Tibial nerve (tissue), 4 donors: ENCODE results near the gene TEAD2. TPM values are rescaled to one million over a fixed set of nuclear protein-coding genes. Genes with fewer than 3 reads are reported as not detected.

Experiments used
- DNase-seq, 2 donors: peaks; one replicate each; pipeline ENCODE4 v3.0.0-alpha.2; 2019; ENCODE audit warnings: low spot score in 2 of 2
- H3K27ac ChIP-seq, 4 donors: fragments of 200-600 bp; sonication (generic) in 3 of 4; one replicate each; pipeline ENCODE4 v1.5.1; 2017 to 2019; ENCODE audit warnings: mild to moderate bottlenecking in 1 of 4
- H3K27me3 ChIP-seq, 2 donors: fragments of 200-600 bp; sonication (generic) in 1 of 2; one replicate each; pipeline versions ENCODE4 v1.5.1 to v1.6.0; 2017 to 2019
- H3K36me3 ChIP-seq, 3 donors: fragments of 200-600 bp; sonication (generic); one replicate each; pipeline ENCODE4 v1.5.1; 2018 to 2019
- H3K4me1 ChIP-seq, 4 donors: fragments of 200-600 bp; sonication (generic) in 3 of 4; one replicate each; pipeline ENCODE4 v1.5.1; 2017 to 2019
- H3K4me3 ChIP-seq, 4 donors: fragments of 200-600 bp; sonication (generic) in 3 of 4; one replicate each; pipeline ENCODE4 v1.5.1; 2017 to 2019; ENCODE audit warnings: mild to moderate bottlenecking in 1 of 4, moderate library complexity in 1 of 4
- H3K9me3 ChIP-seq, 4 donors: fragments of 200-600 bp; sonication (generic) in 3 of 4; one replicate each; pipeline ENCODE4 v1.5.1; 2017 to 2019
- CTCF ChIP-seq, 5 experiments: fragments of 200-600 bp in 3 of 5; fragments of 450-650 bp in 2 of 5; sonication (generic) in 3 of 5; IDR thresholded peaks; one replicate each; pipeline ENCODE4 v1.5.1; 2016 to 2019; ENCODE audit warnings: antibody characterized with exemption in 5 of 5, mild to moderate bottlenecking in 3 of 5, moderate library complexity in 2 of 5
- EP300 ChIP-seq, 2 donors: sonication (generic); formaldehyde crosslinking; IDR thresholded peaks; one replicate each; pipeline ENCODE4 v1.6.1; 2017; ENCODE audit warnings: antibody characterized with exemption in 2 of 2, mild to moderate bottlenecking in 1 of 2
- POLR2A ChIP-seq, 2 donors: fragments of 450-650 bp; IDR thresholded peaks; one replicate each; pipeline ENCODE4 v1.6.1; 2017; ENCODE audit warnings: antibody characterized with exemption in 2 of 2, mild to moderate bottlenecking in 2 of 2, moderate library complexity in 2 of 2
- WGBS, 2 donors: methylation state at CpG; one replicate each; pipeline ENCODE4 v1.1.5; 2018; 5-methylcytosine and 5-hydroxymethylcytosine counted together
- total RNA-seq, 4 donors: library from RNA; depleted of rRNA; stranded (reverse); fragments of >200 nt; gene quantifications; one replicate each; pipeline ENCODE4 v1.1.0, GENCODE V29; 2016

Gene TEAD2
- total RNA-seq, 4 donors from 2014 or later = 17.8 to 39.0 (median 21.4) TPM

GRCh38 chr19:49391581-49392399, 29.6 kb upstream of the TEAD2 start:
- no peak overlapping the region for H3K4me3 ChIP-seq
- TF ChIP-seq EP300 (IDR thresholded peaks at IDR 0.05) = no peak
- TF ChIP-seq CTCF (IDR thresholded peaks at IDR 0.05) = peak; percentile 63 to 91 (median 75)
- peak; percentile 59 to 65 for DNase-seq
- H3K27ac ChIP-seq = no peak overlapping the region
- H3K9me3 ChIP-seq = no peaks in the 10 kb centered on the region
- H3K4me1 ChIP-seq = no peaks in the 10 kb centered on the region
- 20 to 23% methylated on average over 13 to 14 of the region's 14 CpGs for WGBS, 2 donors
- no peaks in the 10 kb centered on the region for H3K36me3 ChIP-seq
- H3K27me3 ChIP-seq = peaks cover 0 to 39% of the 10 kb centered on the region in 2 donors

- Histone ChIP-seq H3K4me1 (no peaks in the 10 kb centered on the region), H3K36me3 (no peaks in the 10 kb centered on the region), H3K27ac (no peak overlapping the region), H3K9me3 (no peaks in the 10 kb centered on the region), H3K27me3 (peaks cover 0 to 39% of the 10 kb centered on the region in 2 donors), H3K4me3 (no peak overlapping the region)
- WGBS, 2 donors = 58 to 67% methylated on average over 9 of the region's 9 CpGs
- TF ChIP-seq CTCF (IDR thresholded peaks at IDR 0.05) = no peak
- no peak for TF ChIP-seq EP300 (IDR thresholded peaks at IDR 0.05)
- no peak for TF ChIP-seq POLR2A (IDR thresholded peaks at IDR 0.05)
- DNase-seq = no peak
Observed at GRCh38 chr19:49390929-49391359, 28.7 kb upstream of the TEAD2 start.

GRCh38 chr19:49390131-49390928, 28.1 kb upstream of the TEAD2 start:
- no peak for DNase-seq
- Histone ChIP-seq H3K4me1 (no peaks in the 10 kb centered on the region), H3K36me3 (no peaks in the 10 kb centered on the region), H3K4me3 (no peak overlapping the region), H3K27ac (no peak overlapping the region), H3K9me3 (no peaks in the 10 kb centered on the region), H3K27me3 (peaks cover 0 to 39% of the 10 kb centered on the region in 2 donors)
- WGBS, 2 donors = 61 to 74% methylated on average over 26 of the region's 26 CpGs
- TF ChIP-seq CTCF (IDR thresholded peaks at IDR 0.05) = no peak

- Histone ChIP-seq H3K4me1 (no peaks in the 10 kb centered on the region), H3K36me3 (no peaks in the 10 kb centered on the region), H3K27me3 (peaks cover 0 to 33% of the 10 kb centered on the region in 2 donors), H3K9me3 (no peaks in the 10 kb centered on the region), H3K4me3 (no peak overlapping the region), H3K27ac (no peak overlapping the region)
- no peak for DNase-seq
- 83 to 89% methylated on average over 15 to 20 of the region's 20 CpGs for WGBS, 2 donors
- TF ChIP-seq CTCF (IDR thresholded peaks at IDR 0.05) (no peak), POLR2A (IDR thresholded peaks at IDR 0.05) (no peak), EP300 (IDR thresholded peaks at IDR 0.05) (no peak)
Observed at GRCh38 chr19:49389406-49389805, 27.2 kb upstream of the TEAD2 start.

GRCh38 chr19:49387936-49388372, 25.7 kb upstream of the TEAD2 start, which contains the start of gene KASH5:
Gene KASH5, plus strand, starts transcription at chr19:49388249. Its CDS starts 2,635 bp downstream, at chr19:49390884.
- DNase-seq = peak; percentile 22 to 61
- H3K4me3 ChIP-seq = peak within 1 kb of the TSS in 2 of 4 donors; percentile 26 to 30
- WGBS, 2 donors = 46 to 65% methylated on average over 40 of the region's 40 CpGs

More at GRCh38 chr19:49387936-49388372, 25.7 kb upstream of the TEAD2 start, which contains the start of gene KASH5:
- Histone ChIP-seq H3K27me3 (peaks cover 0 to 28% of the 10 kb centered on the region in 2 donors), H3K36me3 (no peaks in the 10 kb centered on the region), H3K4me1 (no peaks in the 10 kb centered on the region), H3K9me3 (peaks cover 0 to 6% (median under 1%) of the 10 kb centered on the region in 4 donors), H3K27ac (no peak within 1 kb of the TSS)
- TF ChIP-seq CTCF (IDR thresholded peaks at IDR 0.05) (no peak), POLR2A (IDR thresholded peaks at IDR 0.05) (no peak), EP300 (IDR thresholded peaks at IDR 0.05) (no peak)
